Mononuclear cell (primary cell): ENCODE measurements around the gene TCF7L2. TPM values are rescaled to one million over a fixed set of nuclear protein-coding genes. Genes with fewer than 3 reads are reported as not detected.

Experiments
- H3K27me3 ChIP-seq: 2 replicates; pipeline ENCODE4 v1.6.0; 2011; ENCODE audit warnings: low read length, control low read depth; ENCODE audit not compliant: insufficient read depth
- H3K4me1 ChIP-seq: 2 replicates; pipeline ENCODE4 v1.5.1; 2011; ENCODE audit warnings: mild to moderate bottlenecking, low read length, control low read depth; ENCODE audit not compliant: insufficient read depth
- H3K4me3 ChIP-seq: 2 replicates; pipeline ENCODE4 v1.5.1; 2011; ENCODE audit warnings: mild to moderate bottlenecking, low read length, moderate library complexity
- H3K9me3 ChIP-seq: 2 replicates; pipeline ENCODE4 v1.5.1; 2011; ENCODE audit warnings: low read depth, mild to moderate bottlenecking, control low read depth, low read length
- total RNA-seq: library from RNA; depleted of rRNA; stranded (reverse); fragments of >200 nt; gene quantifications from one replicate; pipeline ENCODE4 v1.2.3, GENCODE V29; 2012

TCF7L2 gene
- total RNA-seq, 1 donor: 8.1 TPM

- Histone ChIP-seq H3K9me3 (no peaks in the 10 kb centered on the region), H3K4me1 (peaks cover 37% of the 10 kb centered on the region), H3K4me3 (no peak overlapping the region), H3K27me3 (no peaks in the 10 kb centered on the region)
Measured at GRCh38 chr10:113151190-113151666, 201.2 kb downstream of the TCF7L2 start.

GRCh38 chr10:113153493-113154102 lies 203.6 kb downstream of the TCF7L2 start:
- Histone ChIP-seq H3K27me3 (no peaks in the 10 kb centered on the region), H3K4me3 (no peak overlapping the region), H3K9me3 (no peaks in the 10 kb centered on the region), H3K4me1 (peaks cover 37% of the 10 kb centered on the region)

GRCh38 chr10:113157441-113157840 lies 207.4 kb downstream of the TCF7L2 start:
- no peaks in the 10 kb centered on the region for H3K27me3 ChIP-seq
- peaks cover 23% of the 10 kb centered on the region for H3K4me1 ChIP-seq
- H3K9me3 ChIP-seq: no peaks in the 10 kb centered on the region
- no peak overlapping the region for H3K4me3 ChIP-seq

GRCh38 chr10:113158183-113158582 lies 208.1 kb downstream of the TCF7L2 start:
- Histone ChIP-seq H3K9me3 (no peaks in the 10 kb centered on the region), H3K27me3 (no peaks in the 10 kb centered on the region), H3K4me3 (no peak overlapping the region), H3K4me1 (peaks cover 16% of the 10 kb centered on the region)

- Histone ChIP-seq H3K9me3 (no peaks in the 10 kb centered on the region), H3K27me3 (no peaks in the 10 kb centered on the region), H3K4me1 (peaks cover 4% of the 10 kb centered on the region), H3K4me3 (no peak overlapping the region)
Measured at GRCh38 chr10:113159563-113159962, 209.5 kb downstream of the TCF7L2 start.

GRCh38 chr10:113160641-113161040 lies 210.6 kb downstream of the TCF7L2 start:
- Histone ChIP-seq H3K4me1 (peaks cover 4% of the 10 kb centered on the region), H3K9me3 (no peaks in the 10 kb centered on the region), H3K4me3 (no peak overlapping the region), H3K27me3 (no peaks in the 10 kb centered on the region)

- no peaks in the 10 kb centered on the region for H3K27me3 ChIP-seq
- peaks cover 4% of the 10 kb centered on the region for H3K4me1 ChIP-seq
- H3K4me3 ChIP-seq: no peak overlapping the region
- H3K9me3 ChIP-seq: no peaks in the 10 kb centered on the region
Measured at GRCh38 chr10:113161066-113161465, 211.0 kb downstream of the TCF7L2 start.

- Histone ChIP-seq H3K4me1 (peaks cover 4% of the 10 kb centered on the region), H3K9me3 (no peaks in the 10 kb centered on the region), H3K27me3 (no peaks in the 10 kb centered on the region), H3K4me3 (no peak overlapping the region)
Measured at GRCh38 chr10:113162960-113163359, 212.9 kb downstream of the TCF7L2 start.

- Histone ChIP-seq H3K27me3 (no peaks in the 10 kb centered on the region), H3K9me3 (no peaks in the 10 kb centered on the region), H3K4me3 (no peak overlapping the region), H3K4me1 (peaks cover 18% of the 10 kb centered on the region)
Measured at GRCh38 chr10:113165673-113166072, 215.6 kb downstream of the TCF7L2 start.

GRCh38 chr10:113167702-113168101 lies 217.7 kb downstream of the TCF7L2 start:
- H3K27me3 ChIP-seq: no peaks in the 10 kb centered on the region
- H3K4me3 ChIP-seq: no peak overlapping the region
- peaks cover 18% of the 10 kb centered on the region for H3K4me1 ChIP-seq
- H3K9me3 ChIP-seq: no peaks in the 10 kb centered on the region

GRCh38 chr10:113168584-113168983 lies 218.5 kb downstream of the TCF7L2 start:
- Histone ChIP-seq H3K4me1 (peaks cover 18% of the 10 kb centered on the region), H3K27me3 (no peaks in the 10 kb centered on the region), H3K9me3 (no peaks in the 10 kb centered on the region), H3K4me3 (no peak overlapping the region)

- no peaks in the 10 kb centered on the region for H3K27me3 ChIP-seq
- no peaks in the 10 kb centered on the region for H3K9me3 ChIP-seq
- H3K4me3 ChIP-seq: no peak overlapping the region
- H3K4me1 ChIP-seq: peaks cover 18% of the 10 kb centered on the region
Measured at GRCh38 chr10:113169111-113169510, 219.1 kb downstream of the TCF7L2 start.

- Histone ChIP-seq H3K4me3 (no peak overlapping the region), H3K27me3 (no peaks in the 10 kb centered on the region), H3K9me3 (no peaks in the 10 kb centered on the region), H3K4me1 (peaks cover 18% of the 10 kb centered on the region)
Measured at GRCh38 chr10:113169853-113170460, 219.9 kb downstream of the TCF7L2 start.

- Histone ChIP-seq H3K9me3 (no peaks in the 10 kb centered on the region), H3K4me1 (peaks cover 18% of the 10 kb centered on the region), H3K27me3 (no peaks in the 10 kb centered on the region), H3K4me3 (no peak overlapping the region)
Measured at GRCh38 chr10:113171662-113172061, 221.6 kb downstream of the TCF7L2 start.

- no peaks in the 10 kb centered on the region for H3K27me3 ChIP-seq
Measured at GRCh38 chr10:113175176-113175575, 225.1 kb downstream of the TCF7L2 start.

More at GRCh38 chr10:113175176-113175575, 225.1 kb downstream of the TCF7L2 start:
- peaks cover 21% of the 10 kb centered on the region for H3K4me1 ChIP-seq
- no peak overlapping the region for H3K4me3 ChIP-seq
- H3K9me3 ChIP-seq: no peaks in the 10 kb centered on the region
